NOMO-1 treated with dmso at 0.1 percent for 144 hours (cell line): Measurements from ENCODE around the gene DIAPH1.

Source experiments
- DNase-seq: peaks from one replicate; lab custom pipeline; 2025; ENCODE audit not compliant: unreplicated experiment; lab: John Stamatoyannopoulos, UW

DIAPH1 gene

GRCh38 chr5:141565826-141566570 is 52.8 kb downstream of the DIAPH1 start:
- no peak for DNase-seq

- peak; percentile 31 for DNase-seq
Observed at GRCh38 chr5:141564216-141564692, 54.5 kb downstream of the DIAPH1 start.

GRCh38 chr5:141560725-141561483 is 57.9 kb downstream of the DIAPH1 start:
- DNase-seq = no peak

- DNase-seq = no peak
Observed at GRCh38 chr5:141560151-141560550, 58.6 kb downstream of the DIAPH1 start.

- no peak for DNase-seq
Observed at GRCh38 chr5:141559461-141559860, 59.3 kb downstream of the DIAPH1 start.

- no peak for DNase-seq
Observed at GRCh38 chr5:141558150-141558549, 60.6 kb downstream of the DIAPH1 start.

- peak; percentile 61 for DNase-seq
Observed at GRCh38 chr5:141557681-141558136, 61.1 kb downstream of the DIAPH1 start.

GRCh38 chr5:141547921-141548320 is 70.9 kb downstream of the DIAPH1 start:
- no peak for DNase-seq

- DNase-seq = no peak
Observed at GRCh38 chr5:141547488-141547887, 71.3 kb downstream of the DIAPH1 start.

- no peak for DNase-seq
Observed at GRCh38 chr5:141543053-141543452, 75.7 kb downstream of the DIAPH1 start.

GRCh38 chr5:141534492-141535213 is 84.1 kb downstream of the DIAPH1 start:
- no peak for DNase-seq

- no peak for DNase-seq
Observed at GRCh38 chr5:141533897-141534296, 84.9 kb downstream of the DIAPH1 start.

GRCh38 chr5:141532726-141533125 is 86.1 kb downstream of the DIAPH1 start:
- no peak for DNase-seq

GRCh38 chr5:141529873-141530272 is 88.9 kb downstream of the DIAPH1 start:
- DNase-seq = no peak

- no peak for DNase-seq
Observed at GRCh38 chr5:141529002-141529401, 89.8 kb downstream of the DIAPH1 start.

- no peak for DNase-seq
Observed at GRCh38 chr5:141528291-141528984, 90.4 kb downstream of the DIAPH1 start.

GRCh38 chr5:141527426-141527825 is 91.4 kb downstream of the DIAPH1 start:
- DNase-seq = no peak

- DNase-seq = no peak
Observed at GRCh38 chr5:141525653-141526052, 93.1 kb downstream of the DIAPH1 start.

GRCh38 chr5:141524604-141525597 is 93.9 kb downstream of the DIAPH1 start:
- DNase-seq = no peak

- no peak for DNase-seq
Observed at GRCh38 chr5:141523991-141524390, 94.8 kb downstream of the DIAPH1 start.
